Uterus (tissue), 2 donors: ENCODE results near the gene ZBED6.

ENCODE experiments used
- POLR2A ChIP-seq, 2 donors: fragments of 450-650 bp; IDR thresholded peaks; one replicate each; pipeline ENCODE4 v1.6.1; 2016; ENCODE audit warnings: antibody characterized with exemption in 2 of 2, mild to moderate bottlenecking in 1 of 2, moderate library complexity in 1 of 2
- TF ChIP-seq, protein P1 (sequence below), 4 experiments: fragments of 200-600 bp in 2 of 4; fragments of 450-650 bp in 2 of 4; sonication (generic) in 2 of 4; IDR thresholded peaks; one replicate each; pipeline ENCODE4 v1.5.1; 2016 to 2019; ENCODE audit warnings: antibody characterized with exemption in 4 of 4, mild to moderate bottlenecking in 2 of 4, moderate library complexity in 1 of 4

DNA sequence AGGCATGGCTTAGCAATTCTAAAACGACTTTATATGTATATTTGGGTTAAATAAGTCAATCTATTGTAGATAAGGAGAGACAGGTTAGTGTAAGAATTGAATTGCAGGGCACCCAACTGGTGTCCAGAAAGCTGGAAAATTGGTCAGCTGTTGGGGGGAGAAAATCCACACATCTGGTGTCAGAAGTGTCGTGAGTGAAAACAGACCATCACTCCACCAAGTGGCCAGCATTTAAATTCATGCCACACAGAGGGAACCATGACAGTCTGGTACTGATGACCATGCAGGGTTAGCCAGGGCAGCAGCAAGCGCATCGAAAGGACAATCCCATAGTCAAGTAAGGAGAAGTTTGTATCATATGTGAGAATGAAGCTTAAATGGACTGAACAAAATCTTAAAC is 18.8 kb upstream of the ZBED6 start:
- TF ChIP-seq, protein P1, sequence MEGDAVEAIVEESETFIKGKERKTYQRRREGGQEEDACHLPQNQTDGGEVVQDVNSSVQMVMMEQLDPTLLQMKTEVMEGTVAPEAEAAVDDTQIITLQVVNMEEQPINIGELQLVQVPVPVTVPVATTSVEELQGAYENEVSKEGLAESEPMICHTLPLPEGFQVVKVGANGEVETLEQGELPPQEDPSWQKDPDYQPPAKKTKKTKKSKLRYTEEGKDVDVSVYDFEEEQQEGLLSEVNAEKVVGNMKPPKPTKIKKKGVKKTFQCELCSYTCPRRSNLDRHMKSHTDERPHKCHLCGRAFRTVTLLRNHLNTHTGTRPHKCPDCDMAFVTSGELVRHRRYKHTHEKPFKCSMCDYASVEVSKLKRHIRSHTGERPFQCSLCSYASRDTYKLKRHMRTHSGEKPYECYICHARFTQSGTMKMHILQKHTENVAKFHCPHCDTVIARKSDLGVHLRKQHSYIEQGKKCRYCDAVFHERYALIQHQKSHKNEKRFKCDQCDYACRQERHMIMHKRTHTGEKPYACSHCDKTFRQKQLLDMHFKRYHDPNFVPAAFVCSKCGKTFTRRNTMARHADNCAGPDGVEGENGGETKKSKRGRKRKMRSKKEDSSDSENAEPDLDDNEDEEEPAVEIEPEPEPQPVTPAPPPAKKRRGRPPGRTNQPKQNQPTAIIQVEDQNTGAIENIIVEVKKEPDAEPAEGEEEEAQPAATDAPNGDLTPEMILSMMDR (IDR thresholded peaks at IDR 0.05), result no peak
- TF ChIP-seq POLR2A (IDR thresholded peaks at IDR 0.05), result no peak
